Mesodermal cell (in vitro differentiated cells): Measurements from ENCODE around the gene FRG2B.
"Not testable (repeated sequence)": the region's sequence is repeated elsewhere in the genome, so short reads cannot be mapped to it uniquely, and the experiment has no call there.

Source experiments
- H3K27ac ChIP-seq: 2 replicates; pipeline ENCODE4 v1.7.0; 2013; ENCODE audit warnings: mild to moderate bottlenecking, low read depth, low read length, moderate library complexity; ENCODE audit not compliant: severe bottlenecking
- H3K36me3 ChIP-seq: 2 replicates; pipeline ENCODE4 v1.7.1; 2013; ENCODE audit warnings: mild to moderate bottlenecking, low read length, moderate library complexity; ENCODE audit not compliant: control insufficient read depth, insufficient read depth
- H3K4me1 ChIP-seq: one replicate; pipeline ENCODE4 v1.7.1; 2013; ENCODE audit warnings: mild to moderate bottlenecking, low read length; ENCODE audit not compliant: insufficient read depth, control insufficient read depth, poor library complexity, severe bottlenecking
- H3K4me3 ChIP-seq: 2 replicates; pipeline ENCODE4 v1.7.0; 2013; ENCODE audit warnings: low read length, control low read depth, mild to moderate bottlenecking; ENCODE audit not compliant: insufficient read depth, poor library complexity, severe bottlenecking; ENCODE audit errors: extremely low read depth
- H3K9me3 ChIP-seq: 2 replicates; pipeline ENCODE4 v1.7.1; 2013; ENCODE audit warnings: mild to moderate bottlenecking, low read length, moderate library complexity; ENCODE audit not compliant: control insufficient read depth
- WGBS, 2 experiments: methylation state at CpG; one replicate each; pipeline ENCODE4 v1.1.5; 2013; ENCODE audit warnings: missing lambda C conversion rate in 2 of 2; ENCODE audit not compliant: insufficient coverage in 2 of 2; 5-methylcytosine and 5-hydroxymethylcytosine counted together

FRG2B gene

DNA sequence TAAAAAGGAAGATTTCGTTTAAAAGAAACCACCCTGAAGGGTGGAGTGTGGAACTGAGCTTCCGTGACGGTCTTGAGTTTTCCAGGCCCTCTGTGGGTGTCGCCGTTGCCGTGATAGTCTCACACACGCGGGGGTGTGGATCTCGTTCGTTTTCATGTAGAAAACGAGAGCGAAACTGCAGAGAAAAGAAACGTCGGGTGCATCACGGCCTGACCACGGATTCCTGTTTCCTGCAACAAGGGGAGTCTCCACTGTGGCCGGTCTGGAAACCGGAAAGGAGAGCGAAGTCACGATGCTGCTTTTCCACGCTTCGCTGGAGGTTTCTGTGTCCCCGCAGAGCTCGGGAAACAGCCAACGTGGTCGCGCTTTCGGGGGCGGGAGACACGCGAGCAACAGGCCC is 4.1 kb downstream of the FRG2B start:
- not testable (repeated sequence) for H3K27ac ChIP-seq, H3K4me3 ChIP-seq, H3K36me3 ChIP-seq, H3K4me1 ChIP-seq
- peaks cover 42% of the 10 kb centered on the region for H3K9me3 ChIP-seq
- 70 to 86% methylated on average over 3 to 12 of the region's 31 CpGs for WGBS, 2 experiments

DNA sequence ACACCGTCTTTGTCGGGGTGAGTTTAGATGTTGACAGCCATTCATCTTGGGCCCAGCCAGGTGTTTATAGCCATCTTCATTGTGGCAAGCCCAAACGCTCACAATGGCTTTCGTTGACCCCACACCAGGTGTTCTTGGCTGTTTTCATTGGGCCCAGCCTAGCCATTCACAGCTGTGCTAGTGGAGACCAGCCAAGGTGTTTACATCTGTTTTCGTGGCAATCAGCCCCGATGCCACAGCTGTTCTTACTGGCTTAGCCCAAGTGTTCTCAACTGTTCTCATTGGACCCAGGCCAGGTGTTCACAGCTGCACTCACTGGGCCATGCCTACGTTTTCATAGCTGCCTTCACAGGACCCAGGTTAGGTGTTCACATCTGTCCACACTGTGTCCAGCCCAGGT is 7.7 kb downstream of the FRG2B start:
- Histone ChIP-seq H3K4me1 (no peaks in the 10 kb centered on the region), H3K27ac (no peak overlapping the region), H3K36me3 (no peaks in the 10 kb centered on the region), H3K4me3 (no peak overlapping the region), H3K9me3 (peaks cover 64% of the 10 kb centered on the region)
- WGBS, 2 experiments: 72 to 77% methylated on average over 7 of the region's 7 CpGs

DNA sequence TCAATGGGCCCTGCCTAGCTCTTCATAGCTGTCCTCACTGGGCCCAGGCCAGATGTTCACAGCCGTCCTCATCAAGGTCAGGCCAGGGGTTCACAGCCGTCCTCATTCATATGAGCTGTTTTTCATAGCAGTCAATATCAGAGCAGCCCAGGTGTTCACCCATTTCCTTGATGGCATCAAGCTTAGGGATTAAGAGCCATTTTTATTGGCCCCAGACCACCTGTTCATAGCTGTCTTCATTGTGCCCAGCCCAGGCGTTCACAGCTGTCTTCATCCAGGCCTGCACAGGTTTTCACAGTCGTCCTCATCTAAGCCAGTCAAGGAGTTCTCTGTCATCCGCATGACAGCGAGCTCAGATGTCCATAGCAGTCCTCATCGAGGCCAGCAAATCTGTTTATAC is 9.4 kb downstream of the FRG2B start:
- Histone ChIP-seq H3K36me3 (no peaks in the 10 kb centered on the region), H3K4me1 (no peaks in the 10 kb centered on the region), H3K4me3 (no peak overlapping the region), H3K9me3 (peaks cover 75% of the 10 kb centered on the region), H3K27ac (no peak overlapping the region)
- WGBS, 2 experiments: 72% methylated on average over 7 of the region's 7 CpGs

DNA sequence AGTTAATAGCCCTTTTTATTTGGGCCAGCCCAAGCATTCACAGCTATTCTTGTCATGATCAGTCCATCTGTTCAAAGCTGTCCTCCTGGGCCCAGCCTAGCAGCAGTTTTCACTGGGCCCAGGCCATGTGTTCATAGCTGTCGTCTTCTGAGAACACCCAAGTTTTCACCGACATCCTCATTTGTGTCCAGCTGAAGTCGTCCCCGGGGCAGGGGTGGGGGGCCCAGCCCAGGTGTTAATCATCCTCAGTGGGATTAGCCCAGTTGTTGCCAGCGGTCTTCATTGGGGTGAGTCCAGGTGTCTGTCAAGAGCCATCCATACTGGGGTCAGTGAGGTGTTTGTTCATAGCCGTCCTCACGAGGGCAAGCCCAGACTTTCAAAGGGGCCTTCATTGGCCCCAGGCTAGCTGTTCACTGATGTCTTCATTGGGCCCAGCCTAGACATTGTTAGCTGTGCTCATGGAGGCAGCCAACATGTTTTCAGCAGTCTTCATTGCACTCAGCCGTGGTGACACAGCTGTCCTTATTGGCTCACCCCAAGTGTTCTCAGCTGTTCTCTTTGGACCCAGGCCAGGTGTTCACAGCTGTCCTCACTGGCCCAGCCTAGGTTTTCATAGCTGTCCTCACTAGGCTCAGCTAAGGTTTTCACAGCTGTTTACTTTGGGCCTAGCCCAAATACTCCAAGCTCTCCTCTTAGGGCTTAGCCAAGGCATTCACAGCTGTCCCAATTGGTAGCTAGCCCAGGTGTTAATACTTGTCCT is 10.0 kb downstream of the FRG2B start:
- WGBS, 2 experiments: 89 to 93% methylated on average over 7 to 8 of the region's 8 CpGs
- H3K4me3 ChIP-seq: no peak overlapping the region
- H3K36me3 ChIP-seq: no peaks in the 10 kb centered on the region
- no peaks in the 10 kb centered on the region for H3K4me1 ChIP-seq
- H3K27ac ChIP-seq: no peak overlapping the region
- H3K9me3 ChIP-seq: peaks cover 74% of the 10 kb centered on the region

DNA sequence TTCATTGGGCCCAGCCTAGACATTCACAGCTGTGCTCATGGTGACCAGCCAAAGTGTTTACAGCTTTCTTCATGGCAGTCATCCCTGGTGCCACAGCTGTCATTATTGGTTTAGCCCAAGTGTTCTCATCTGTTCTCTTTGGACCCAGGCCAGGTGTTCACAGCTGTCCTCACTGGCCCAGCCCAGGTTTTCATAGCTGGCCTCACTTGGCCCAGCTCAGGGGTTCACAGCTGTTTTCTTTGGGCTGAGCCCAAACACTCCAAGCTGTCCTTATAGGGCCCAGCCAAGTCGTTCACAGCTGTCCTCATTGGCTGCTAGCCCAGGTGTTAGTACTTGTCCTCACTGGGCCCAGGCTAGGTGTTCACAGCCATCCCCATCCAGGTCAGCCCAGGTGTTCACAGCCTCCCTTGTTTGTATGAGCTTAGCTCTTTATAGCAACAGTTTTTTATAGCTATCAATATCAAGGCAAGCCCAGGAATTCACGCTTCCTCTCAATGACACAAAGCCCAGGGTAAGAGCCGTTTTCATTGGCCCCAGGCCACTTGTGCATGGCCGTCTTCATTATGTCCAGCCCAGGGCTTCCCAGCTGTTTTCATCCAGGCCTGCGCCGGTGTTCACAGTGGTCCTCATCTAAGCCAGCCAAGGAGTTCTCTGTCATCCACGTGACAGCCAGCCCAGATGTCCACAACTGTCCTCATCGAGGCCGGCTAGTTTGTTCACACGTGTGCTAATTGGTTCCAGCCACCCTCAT is 11.6 kb downstream of the FRG2B start:
- 73 to 77% methylated on average over 9 to 10 of the region's 10 CpGs for WGBS, 2 experiments
- Histone ChIP-seq H3K4me1 (no peaks in the 10 kb centered on the region), H3K4me3 (no peak overlapping the region), H3K36me3 (no peaks in the 10 kb centered on the region), H3K9me3 (peaks cover 66% of the 10 kb centered on the region), H3K27ac (no peak overlapping the region)

DNA sequence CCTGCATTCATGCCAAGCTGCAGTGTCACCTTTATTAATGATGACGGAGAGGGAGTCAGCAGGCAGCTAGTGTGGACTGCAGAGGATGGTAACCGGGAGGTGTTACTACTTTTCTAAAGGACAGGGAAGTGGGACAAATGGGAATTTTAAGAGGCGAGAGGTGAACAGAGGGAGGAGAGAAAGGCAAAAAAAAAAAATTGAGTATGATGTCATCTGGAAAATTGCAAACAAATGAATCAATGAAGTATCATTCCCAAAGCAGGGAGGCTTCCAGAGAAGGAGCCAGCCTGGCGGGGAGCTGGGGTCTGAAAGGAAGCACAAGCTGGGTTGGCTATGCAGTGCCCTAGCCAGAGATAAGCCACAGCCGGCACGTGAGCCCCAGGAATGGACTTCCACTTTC is 12.9 kb downstream of the FRG2B start:
- Histone ChIP-seq H3K9me3 (peaks cover 56% of the 10 kb centered on the region), H3K4me3 (no peak overlapping the region), H3K36me3 (no peaks in the 10 kb centered on the region), H3K4me1 (no peaks in the 10 kb centered on the region), H3K27ac (no peak overlapping the region)
- 52 to 60% methylated on average over 5 to 6 of the region's 6 CpGs for WGBS, 2 experiments

DNA sequence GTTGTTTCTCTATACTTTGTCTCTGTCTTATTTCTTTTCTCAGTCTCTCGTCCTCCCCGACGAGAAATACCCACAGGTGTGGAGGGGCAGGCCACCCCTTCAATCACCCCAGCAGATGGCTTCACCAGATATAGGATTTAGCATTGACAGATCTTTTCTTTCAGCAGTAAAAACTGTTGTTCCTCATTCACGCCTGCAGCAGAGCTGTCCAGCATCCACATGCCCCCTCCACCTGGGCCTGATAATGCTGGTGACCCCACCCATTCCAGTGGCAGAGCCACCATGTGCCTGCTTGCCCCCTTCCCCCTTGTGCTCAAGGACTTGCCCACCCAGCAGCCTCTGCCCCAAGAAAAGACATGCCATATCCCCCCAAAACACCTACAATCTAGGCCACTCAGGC is 15.5 kb downstream of the FRG2B start:
- Histone ChIP-seq H3K4me1 (no peaks in the 10 kb centered on the region), H3K4me3 (no peak overlapping the region), H3K9me3 (peaks cover 33% of the 10 kb centered on the region), H3K36me3 (no peaks in the 10 kb centered on the region), H3K27ac (no peak overlapping the region)
- 30 to 46% methylated on average over 1 to 4 of the region's 4 CpGs for WGBS, 2 experiments

DNA sequence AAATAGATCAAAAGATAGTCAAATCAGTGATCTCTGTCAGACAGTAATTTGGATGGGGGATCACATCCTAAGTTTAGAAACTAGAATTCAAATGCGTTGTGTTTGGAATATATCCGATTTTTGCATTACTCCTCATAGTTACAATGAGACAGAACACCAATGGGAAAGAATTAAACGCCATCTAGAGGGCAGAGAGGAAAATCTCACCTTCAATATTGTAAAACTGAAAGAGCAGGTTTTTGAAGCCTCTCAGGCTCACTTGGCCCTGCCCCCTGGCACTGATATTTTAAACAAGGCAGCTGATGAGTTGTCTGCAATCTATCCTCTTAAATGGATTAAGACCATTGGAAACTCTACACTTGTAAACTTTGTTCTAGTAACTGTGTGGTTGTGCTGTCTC is 17.7 kb downstream of the FRG2B start:
- H3K4me3 ChIP-seq: no peak overlapping the region
- WGBS, 2 experiments: 50% methylated on average over 2 of the region's 3 CpGs; no CpG with 5 or more reads in 1 of the 2 experiments
- no peaks in the 10 kb centered on the region for H3K36me3 ChIP-seq
- peaks cover 40% of the 10 kb centered on the region for H3K9me3 ChIP-seq
- no peak overlapping the region for H3K27ac ChIP-seq
- H3K4me1 ChIP-seq: no peaks in the 10 kb centered on the region

DNA sequence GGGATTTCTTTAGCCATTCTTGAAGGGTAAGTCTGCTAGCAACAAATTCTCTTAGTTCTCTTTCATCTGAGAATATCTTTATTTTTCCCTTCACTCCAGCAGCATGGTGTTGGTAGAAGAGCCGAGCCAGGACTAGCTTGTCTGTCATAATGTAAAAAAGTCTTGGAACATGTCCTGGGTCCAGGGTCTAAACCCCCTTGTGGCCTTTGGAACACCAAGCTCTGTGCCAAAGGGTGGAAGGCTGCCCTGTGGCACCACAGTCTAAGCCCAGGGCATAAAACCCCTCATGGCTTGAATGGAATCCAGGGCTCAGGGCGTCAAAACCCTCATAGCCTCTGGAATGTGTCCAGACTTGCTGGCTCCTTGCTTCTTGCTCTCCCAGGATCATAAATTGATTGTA is 23.2 kb downstream of the FRG2B start:
- 71 to 100% methylated on average over 1 to 2 of the region's 2 CpGs for WGBS, 2 experiments
- H3K9me3 ChIP-seq: peaks cover 48% of the 10 kb centered on the region
- not testable (repeated sequence) for H3K4me1 ChIP-seq, H3K4me3 ChIP-seq, H3K27ac ChIP-seq, H3K36me3 ChIP-seq

DNA sequence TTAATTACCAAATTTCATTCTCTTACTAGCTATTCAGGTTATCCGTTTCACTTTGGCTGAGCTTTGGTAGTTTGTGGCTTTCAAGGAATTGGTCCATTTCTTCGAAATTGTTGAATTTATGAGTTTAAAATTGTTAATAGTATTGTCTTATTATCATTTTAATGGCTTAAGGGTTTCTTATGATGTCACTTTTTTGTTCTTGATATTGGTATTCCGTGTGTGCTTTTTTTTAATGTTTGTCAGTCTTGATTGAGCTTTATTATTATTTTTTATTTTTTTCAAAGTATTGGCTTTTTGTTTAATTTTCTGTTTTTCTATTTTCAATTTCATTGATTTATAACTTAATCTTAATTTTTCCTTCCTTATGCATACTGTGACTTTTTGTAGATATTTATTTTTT is 25.9 kb downstream of the FRG2B start:
- Histone ChIP-seq H3K4me3 (no peak overlapping the region), H3K9me3 (peaks cover 54% of the 10 kb centered on the region), H3K27ac (no peak overlapping the region), H3K4me1 (no peaks in the 10 kb centered on the region), H3K36me3 (no peaks in the 10 kb centered on the region)
- no CpG with 5 or more reads among the region's 3 CpGs for WGBS, 2 experiments

DNA sequence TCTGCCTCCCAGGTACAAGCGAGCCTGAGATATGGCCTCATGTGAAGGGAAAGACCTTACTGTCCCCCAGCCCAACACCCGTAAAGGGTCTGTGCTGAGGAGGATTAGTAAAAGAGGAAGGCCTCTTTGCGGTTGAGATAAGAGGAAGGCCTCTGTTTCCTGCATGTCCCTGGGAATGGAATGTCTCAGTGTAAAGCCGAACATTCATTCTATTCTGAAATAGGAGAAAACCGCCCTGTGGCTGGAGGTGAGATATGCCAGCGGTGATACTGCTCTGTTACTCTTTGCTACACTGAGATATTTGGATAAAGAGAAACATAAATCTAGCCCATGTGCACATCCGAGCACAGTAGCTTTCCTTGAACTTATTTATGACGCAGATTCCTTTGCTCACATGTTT is 26.7 kb downstream of the FRG2B start:
- H3K9me3 ChIP-seq: peaks cover 47% of the 10 kb centered on the region
- H3K4me1 ChIP-seq, H3K27ac ChIP-seq, H3K36me3 ChIP-seq, H3K4me3 ChIP-seq: not testable (repeated sequence)
- WGBS, 2 experiments: 61 to 79% methylated on average over 4 to 5 of the region's 8 CpGs
